ENCODE measurements around the gene CAPN15. TPM values are rescaled to one million over a fixed set of nuclear protein-coding genes. Genes with fewer than 3 reads are reported as not detected.
"Not testable (repeated sequence)": the region's sequence is repeated elsewhere in the genome, so short reads cannot be mapped to it uniquely, and the experiment has no call there.

Gene CAPN15
- polyA plus RNA-seq, 1 donor: 23.8 TPM

- no peak for DNase-seq
These were observed 64.5 kb downstream of the CAPN15 start for GRCh38 chr16:591892-592517.

- DNase-seq: no peak
These were observed 65.2 kb downstream of the CAPN15 start for GRCh38 chr16:592518-593306.

- no peak for DNase-seq
These were observed 65.9 kb downstream of the CAPN15 start for GRCh38 chr16:593406-593805.

GRCh38 chr16:593807-594206, 66.3 kb downstream of the CAPN15 start:
- no peak for DNase-seq

- DNase-seq: no peak
These were observed 67.6 kb downstream of the CAPN15 start for GRCh38 chr16:595094-595528.

GRCh38 chr16:595942-596735, 68.6 kb downstream of the CAPN15 start:
- DNase-seq: no peak

- DNase-seq: no peak
These were observed 69.2 kb downstream of the CAPN15 start for GRCh38 chr16:596736-597060.

- DNase-seq: not testable (repeated sequence)
These were observed 70.1 kb downstream of the CAPN15 start for GRCh38 chr16:597655-598054.

GRCh38 chr16:598823-599739, 71.6 kb downstream of the CAPN15 start:
- no peak for DNase-seq

- DNase-seq: no peak
These were observed 73.3 kb downstream of the CAPN15 start for GRCh38 chr16:600781-601180.

- no peak for DNase-seq
These were observed 76.4 kb downstream of the CAPN15 start for GRCh38 chr16:603933-604332.

Other genes starting within 250 kb of the CAPN15 start
- gene ARHGDIG, start 247.1 kb upstream of the CAPN15 start, polyA plus RNA-seq (ENCODE audit: insufficient read length): 3.6 TPM
- gene PDIA2, start 244.5 kb upstream of the CAPN15 start, polyA plus RNA-seq (ENCODE audit: insufficient read length): 2.4 TPM
- 14.7 TPM for gene AXIN1, start 175.0 kb upstream of the CAPN15 start, polyA plus RNA-seq (ENCODE audit: insufficient read length)
- 52.8 TPM for gene MRPL28, start 157.2 kb upstream of the CAPN15 start, polyA plus RNA-seq (ENCODE audit: insufficient read length)
- gene PGAP6, start 145.7 kb upstream of the CAPN15 start, polyA plus RNA-seq (ENCODE audit: insufficient read length): 56.1 TPM
- 106 TPM for gene NME4, start 130.5 kb upstream of the CAPN15 start, polyA plus RNA-seq (ENCODE audit: insufficient read length)
- 20.1 TPM for gene DECR2, start 125.8 kb upstream of the CAPN15 start, polyA plus RNA-seq (ENCODE audit: insufficient read length)
- 127 TPM for gene RAB11FIP3, start 102.1 kb upstream of the CAPN15 start, polyA plus RNA-seq (ENCODE audit: insufficient read length)
- 6.6 TPM for gene PRR35, start 32.7 kb downstream of the CAPN15 start, polyA plus RNA-seq (ENCODE audit: insufficient read length)
- gene NHLRC4, start 39.3 kb downstream of the CAPN15 start, polyA plus RNA-seq (ENCODE audit: insufficient read length): 4.7 TPM
- gene PIGQ, start 42.3 kb downstream of the CAPN15 start, polyA plus RNA-seq (ENCODE audit: insufficient read length): 60.9 TPM
- gene RAB40C, start 62.4 kb downstream of the CAPN15 start, polyA plus RNA-seq (ENCODE audit: insufficient read length): 17.3 TPM
- 1.5 TPM for gene WFIKKN1, start 103.3 kb downstream of the CAPN15 start, polyA plus RNA-seq (ENCODE audit: insufficient read length)
- gene METTL26, start 108.6 kb downstream of the CAPN15 start, polyA plus RNA-seq (ENCODE audit: insufficient read length): 38.0 TPM
- 15.5 TPM for gene MCRIP2, start 114.1 kb downstream of the CAPN15 start, polyA plus RNA-seq (ENCODE audit: insufficient read length)
- 42.2 TPM for gene WDR90, start 121.7 kb downstream of the CAPN15 start, polyA plus RNA-seq (ENCODE audit: insufficient read length)
- gene RHOT2, start 140.4 kb downstream of the CAPN15 start, polyA plus RNA-seq (ENCODE audit: insufficient read length): 70.8 TPM
- gene RHBDL1, start 148.0 kb downstream of the CAPN15 start, polyA plus RNA-seq (ENCODE audit: insufficient read length): 1.7 TPM
- gene STUB1, start 152.7 kb downstream of the CAPN15 start, polyA plus RNA-seq (ENCODE audit: insufficient read length): 107 TPM
- 51.4 TPM for gene JMJD8, start 156.6 kb downstream of the CAPN15 start, polyA plus RNA-seq (ENCODE audit: insufficient read length)
- 10.2 TPM for gene WDR24, start 162.7 kb downstream of the CAPN15 start, polyA plus RNA-seq (ENCODE audit: insufficient read length)
- 0.75 TPM for gene FBXL16, start 178.1 kb downstream of the CAPN15 start, polyA plus RNA-seq (ENCODE audit: insufficient read length)
- 6.3 TPM for gene METRN, start 187.4 kb downstream of the CAPN15 start, polyA plus RNA-seq (ENCODE audit: insufficient read length)
- 9.0 TPM for gene ANTKMT, start 193.4 kb downstream of the CAPN15 start, polyA plus RNA-seq (ENCODE audit: insufficient read length)
- gene CCDC78, start 198.7 kb downstream of the CAPN15 start, polyA plus RNA-seq (ENCODE audit: insufficient read length): 2.0 TPM
- gene HAGHL, start 199.4 kb downstream of the CAPN15 start, polyA plus RNA-seq (ENCODE audit: insufficient read length): 3.3 TPM
- 26.7 TPM for gene CIAO3, start 213.3 kb downstream of the CAPN15 start, polyA plus RNA-seq (ENCODE audit: insufficient read length)
- 17.1 TPM for gene MSLN, start 233.0 kb downstream of the CAPN15 start, polyA plus RNA-seq (ENCODE audit: insufficient read length)